ENCODE measurements around the gene KAZN.

The KAZN gene

GRCh38 chr1:14660801-14661200, 62.3 kb downstream of the KAZN start:
- no peak overlapping the region for H3K4me3 ChIP-seq (ENCODE audit: control insufficient read depth, low read depth, low read length)
- DNase-seq (ENCODE audit: low read depth) = no peak
- no peak for TF ChIP-seq CTCF (conservative IDR thresholded peaks at IDR 0.05; ENCODE audit: control insufficient read depth, insufficient read depth, low read depth, low read length)

- peak; percentile 27 for DNase-seq (ENCODE audit: low read depth)
- no peak overlapping the region for H3K4me3 ChIP-seq (ENCODE audit: control insufficient read depth, low read depth, low read length)
- no peak for TF ChIP-seq CTCF (conservative IDR thresholded peaks at IDR 0.05; ENCODE audit: control insufficient read depth, insufficient read depth, low read depth, low read length)
Observed at GRCh38 chr1:14661222-14661621, 62.7 kb downstream of the KAZN start.

- no peak overlapping the region for H3K4me3 ChIP-seq (ENCODE audit: control insufficient read depth, low read depth, low read length)
- no peak for TF ChIP-seq CTCF (conservative IDR thresholded peaks at IDR 0.05; ENCODE audit: control insufficient read depth, insufficient read depth, low read depth, low read length)
- no peak for DNase-seq (ENCODE audit: low read depth)
Observed at GRCh38 chr1:14662116-14662515, 63.6 kb downstream of the KAZN start.

GRCh38 chr1:14663773-14664172, 65.3 kb downstream of the KAZN start:
- H3K4me3 ChIP-seq (ENCODE audit: control insufficient read depth, low read depth, low read length) = no peak overlapping the region
- no peak for TF ChIP-seq CTCF (conservative IDR thresholded peaks at IDR 0.05; ENCODE audit: control insufficient read depth, insufficient read depth, low read depth, low read length)
- DNase-seq (ENCODE audit: low read depth) = no peak

- TF ChIP-seq CTCF (conservative IDR thresholded peaks at IDR 0.05; ENCODE audit: control insufficient read depth, insufficient read depth, low read depth, low read length) = no peak
- DNase-seq (ENCODE audit: low read depth) = no peak
- H3K4me3 ChIP-seq (ENCODE audit: control insufficient read depth, low read depth, low read length) = no peak overlapping the region
Observed at GRCh38 chr1:14666373-14666772, 67.9 kb downstream of the KAZN start.

- no peak for TF ChIP-seq CTCF (conservative IDR thresholded peaks at IDR 0.05; ENCODE audit: control insufficient read depth, insufficient read depth, low read depth, low read length)
- DNase-seq (ENCODE audit: low read depth) = no peak
- H3K4me3 ChIP-seq (ENCODE audit: control insufficient read depth, low read depth, low read length) = no peak overlapping the region
Observed at GRCh38 chr1:14666962-14667650, 68.6 kb downstream of the KAZN start.

GRCh38 chr1:14667651-14667984, 69.1 kb downstream of the KAZN start:
- no peak for DNase-seq (ENCODE audit: low read depth)
- H3K4me3 ChIP-seq (ENCODE audit: control insufficient read depth, low read depth, low read length) = no peak overlapping the region
- TF ChIP-seq CTCF (conservative IDR thresholded peaks at IDR 0.05; ENCODE audit: control insufficient read depth, insufficient read depth, low read depth, low read length) = no peak

Data from fibroblast of mammary gland (primary cell).